A673 (cell line): ENCODE results near the gene USP31. TPM values are rescaled to one million over a fixed set of nuclear protein-coding genes. Genes with fewer than 3 reads are reported as not detected.

ENCODE experiments used
- BruUV-seq: library from RNA; stranded (reverse); fragments of 400-500 nt; replicated peaks from 2 replicates; lab custom pipeline; 2021; lab: Mats Ljungman, UMichigan
- CTCF ChIA-PET: fragments of 300-600 bp; sonication (Branson Sonifier 250); formaldehyde crosslinking; loops from one replicate; lab custom pipeline; 2022; ENCODE audit warnings: antibody characterized with exemption; lab: Charles Lee
- POLR2A ChIA-PET: fragments of 300-600 bp; sonication (Branson Sonifier 250); formaldehyde crosslinking; loops from one replicate; lab custom pipeline; 2022; ENCODE audit warnings: antibody characterized with exemption; ENCODE audit not compliant: low non-redundant PET; lab: Charles Lee
- DNase-seq: peaks from one replicate; pipeline ENCODE4 v3.0.0-alpha.2; 2015; ENCODE audit warnings: low spot score
- H3K27ac ChIP-seq: fragments of 200-600 bp; sonication (generic); 2 replicates; pipeline ENCODE4 v1.5.1; 2016; ENCODE audit warnings: mixed run types, low read depth, mild to moderate bottlenecking, mixed read lengths, antibody characterized with exemption, low read length; ENCODE audit not compliant: poor library complexity, severe bottlenecking
- H3K27me3 ChIP-seq: fragments of 200-600 bp; sonication (generic); replicated peaks from 2 replicates; pipeline ENCODE4 v1.6.1; 2017; ENCODE audit warnings: mixed run types, low read depth, mild to moderate bottlenecking, mixed read lengths, antibody characterized with exemption, low read length; ENCODE audit not compliant: insufficient read depth, poor library complexity
- H3K36me3 ChIP-seq: fragments of 200-600 bp; sonication (generic); 2 replicates; pipeline ENCODE4 v1.6.1; 2016; ENCODE audit warnings: mixed run types, mild to moderate bottlenecking, mixed read lengths, antibody characterized with exemption, low read length; ENCODE audit not compliant: insufficient read depth, poor library complexity, severe bottlenecking
- H3K4me1 ChIP-seq: fragments of 200-600 bp; sonication (generic); 2 replicates; pipeline ENCODE4 v1.6.1; 2017; ENCODE audit warnings: mixed run types, mild to moderate bottlenecking, mixed read lengths, antibody characterized with exemption, low read length; ENCODE audit not compliant: insufficient read depth, poor library complexity, severe bottlenecking
- H3K4me3 ChIP-seq: fragments of 200-600 bp; sonication (generic); 2 replicates; pipeline ENCODE4 v1.5.1; 2016; ENCODE audit warnings: low read depth, mixed run types, mild to moderate bottlenecking, mixed read lengths, low read length; ENCODE audit not compliant: poor library complexity, severe bottlenecking
- H3K9me3 ChIP-seq: fragments of 200-600 bp; sonication (generic); 2 replicates; pipeline ENCODE4 v1.6.1; 2016; ENCODE audit warnings: mixed run types, low read depth, mild to moderate bottlenecking, mixed read lengths, antibody characterized with exemption, low read length; ENCODE audit not compliant: poor library complexity, severe bottlenecking
- CTCF ChIP-seq: fragments of 300-800, 200-600 bp; sonication (generic); conservative IDR thresholded peaks from 2 replicates; pipeline ENCODE4 v1.5.1; 2017; ENCODE audit warnings: low read depth, mild to moderate bottlenecking, antibody characterized with exemption, low read length, moderate library complexity, mixed read lengths
- EZH2 ChIP-seq: fragments of 200-600 bp; sonication (generic); IDR thresholded peaks from 2 replicates; pipeline ENCODE4 v1.6.1; 2017; ENCODE audit warnings: borderline replicate concordance, low read depth, mild to moderate bottlenecking, mixed read lengths, antibody characterized with exemption, low read length; ENCODE audit not compliant: poor library complexity, severe bottlenecking
- intact Hi-C: fragments of 100-400 bp; cut with micrococcal nuclease; formaldehyde crosslinking; loops from one replicate; pipeline ENCODE4 v1.10.0; 2022; ENCODE audit not compliant: unreplicated experiment
- total RNA-seq: library from RNA; stranded (reverse); gene quantifications from 2 replicates; pipeline ENCODE4 v1.2.3, GENCODE V29; 2021

USP31 gene
- total RNA-seq, 1 experiment from 2014 or later: 34.4 TPM

- POLR2A ChIA-PET: interaction anchor here (0.6 kb wide), 1 partner anchor 114 kb away, joined by 4 read pairs; no protein-coding TSS in a partner anchor
- no TSS peak for BruUV-seq
- intact Hi-C loops: no loop called here
Observed at GRCh38 chr16:23072084-23072599, 77.1 kb downstream of the USP31 start.

GRCh38 chr16:23071196-23072083 is 77.8 kb downstream of the USP31 start:
- H3K27me3 ChIP-seq: no peaks in the 10 kb centered on the region
- intact Hi-C loops: no loop called here
- TF ChIP-seq EZH2 (no peak), CTCF (no peak)
- H3K27ac ChIP-seq: no peak overlapping the region
- ChIA-PET CTCF (no interaction called here), POLR2A (interaction anchor here (0.6 kb wide), 1 partner anchor 115 kb away, joined by 4 read pairs; no protein-coding TSS in a partner anchor)
- no peak overlapping the region for H3K4me3 ChIP-seq
- no peaks in the 10 kb centered on the region for H3K4me1 ChIP-seq
- no peaks in the 10 kb centered on the region for H3K9me3 ChIP-seq
- BruUV-seq: no TSS peak
- H3K36me3 ChIP-seq: peaks cover 61% of the 10 kb centered on the region
- no peak for DNase-seq

More at GRCh38 chr16:23072084-23072599, 77.1 kb downstream of the USP31 start:
- Histone ChIP-seq H3K4me1 (no peaks in the 10 kb centered on the region), H3K27me3 (no peaks in the 10 kb centered on the region), H3K4me3 (no peak overlapping the region), H3K9me3 (no peaks in the 10 kb centered on the region), H3K36me3 (peaks cover 59% of the 10 kb centered on the region), H3K27ac (no peak overlapping the region)
- TF ChIP-seq EZH2 (no peak), CTCF (no peak)
- DNase-seq: no peak
- CTCF ChIA-PET: no interaction called here

GRCh38 chr16:23069844-23070243 is 79.4 kb downstream of the USP31 start:
- no peaks in the 10 kb centered on the region for H3K27me3 ChIP-seq
- ChIA-PET CTCF (no interaction called here), POLR2A (no interaction called here)
- H3K27ac ChIP-seq: no peak overlapping the region
- no peak for DNase-seq
- no peaks in the 10 kb centered on the region for H3K4me1 ChIP-seq
- H3K9me3 ChIP-seq: no peaks in the 10 kb centered on the region
- peaks cover 56% of the 10 kb centered on the region for H3K36me3 ChIP-seq
- no TSS peak for BruUV-seq
- TF ChIP-seq EZH2 (no peak), CTCF (no peak)
- no peak overlapping the region for H3K4me3 ChIP-seq
- intact Hi-C loops: loop anchor here (10.0 kb wide), 1 partner anchor 365 kb away; no protein-coding TSS in a partner anchor
